ENCODE results near the gene KLHL13.
A peak's percentile ranks its signal among the peaks of the same experiment; 100 is the strongest.

KLHL13 gene

DNA sequence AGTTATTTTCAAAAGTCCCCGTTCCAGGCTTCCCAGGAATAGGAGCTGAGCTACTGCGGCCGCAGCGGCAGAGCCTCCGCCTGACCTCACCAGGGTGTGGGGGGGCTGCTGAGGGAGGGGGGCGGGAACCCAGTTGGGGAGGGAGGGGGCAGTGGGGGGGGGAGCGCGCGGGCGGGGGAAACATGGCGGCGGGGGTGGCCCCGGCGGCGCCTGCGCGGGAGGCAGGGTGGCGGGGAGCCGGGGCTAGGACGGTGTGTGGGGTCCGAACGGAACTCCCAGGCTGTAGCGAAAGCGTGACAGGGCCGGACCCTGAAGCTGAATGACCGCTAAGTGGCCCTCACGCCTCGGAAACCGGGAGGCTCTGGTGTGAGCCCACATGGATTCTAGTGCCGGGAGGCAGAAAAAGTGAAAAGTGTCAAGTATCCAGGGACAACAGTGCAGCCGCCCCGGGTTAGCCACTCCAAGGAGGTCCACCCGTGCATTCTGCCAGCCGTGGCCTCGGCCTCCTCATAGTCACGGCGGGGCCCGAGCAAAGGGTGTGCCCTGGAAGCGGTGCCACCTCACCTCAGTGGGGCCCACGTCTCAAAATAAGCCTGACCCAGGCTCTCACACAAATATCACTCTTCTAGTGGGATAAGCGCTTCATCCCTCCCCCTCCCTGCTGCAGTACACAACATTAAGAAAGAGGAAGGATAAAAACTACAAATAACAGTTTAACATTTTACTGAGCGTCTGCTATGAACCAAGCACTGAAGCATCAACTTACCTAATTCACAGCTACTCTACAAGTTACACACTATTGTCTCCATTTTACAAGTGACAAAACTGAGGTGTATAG is at the start of gene KLHL13:
KLHL13 (minus strand) TSS at position 98 of the 838 bp plus-strand sequence. CDS start 88,337 bp downstream, outside the sequence.
- DNase-seq = peak; percentile 26 to 65
- Histone ChIP-seq H3K27me3 (no peaks in the 10 kb centered on the region), H3K9me3 (no peaks in the 10 kb centered on the region), H3K4me3 (peak within 1 kb of the TSS; percentile 71 to 79), H3K4me1 (peaks cover 0 to 4% (median 0%) of the 10 kb centered on the region in 4 donors), H3K27ac (peak within 1 kb of the TSS; percentile 79 to 87), H3K36me3 (no peaks in the 10 kb centered on the region)
- intact Hi-C loops (cut with DNase I; ENCODE audit: low total_unique reads) = no loop called here
- no peak for TF ChIP-seq CTCF (IDR thresholded peaks at IDR 0.05)

- Histone ChIP-seq H3K9me3 (no peaks in the 10 kb centered on the region), H3K36me3 (no peaks in the 10 kb centered on the region), H3K27me3 (no peaks in the 10 kb centered on the region), H3K4me1 (no peaks in the 10 kb centered on the region), H3K27ac (no peak overlapping the region), H3K4me3 (no peak overlapping the region)
- no peak for DNase-seq
- intact Hi-C loops (cut with DNase I; ENCODE audit: low total_unique reads) = no loop called here
- no peak for TF ChIP-seq CTCF (IDR thresholded peaks at IDR 0.05)
Measured at GRCh38 chrX:118164138-118164537, 47.5 kb upstream of the KLHL13 start.

DNA sequence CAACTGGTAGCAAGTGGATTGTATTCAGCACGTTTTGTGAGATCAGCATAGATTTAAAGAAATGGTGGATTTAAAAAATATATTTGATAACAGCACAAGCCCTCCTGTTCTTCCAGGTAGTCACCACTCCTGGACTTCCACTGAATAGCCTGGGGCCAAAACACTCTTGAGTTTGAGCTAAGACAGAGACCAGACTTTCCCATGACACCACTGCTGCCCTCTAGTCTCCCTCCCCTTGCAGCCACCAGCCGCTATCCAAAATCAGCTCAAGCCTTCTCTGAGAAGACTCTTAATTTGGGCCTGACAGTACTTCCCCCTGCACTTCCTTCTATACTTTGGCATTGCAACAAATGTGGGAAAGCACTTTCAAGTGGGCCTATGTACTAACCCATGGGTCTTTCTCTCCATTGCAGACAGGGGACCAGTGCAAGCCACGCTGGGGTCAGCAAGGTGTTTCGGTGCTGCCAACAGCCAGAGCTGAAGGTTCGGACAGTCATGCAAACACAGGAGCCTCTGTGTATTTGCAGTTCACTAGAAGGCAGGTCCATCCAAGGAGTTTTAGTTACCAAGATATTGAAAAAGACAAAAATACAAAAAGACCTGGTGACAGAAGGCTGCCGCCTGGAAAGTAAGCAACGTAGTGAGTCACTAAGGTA is 40.5 kb upstream of the KLHL13 start:
- peaks cover 0 to 10% (median 0%) of the 10 kb centered on the region in 4 donors for H3K4me1 ChIP-seq
- TF ChIP-seq CTCF (IDR thresholded peaks at IDR 0.05) = no peak
- H3K27me3 ChIP-seq = no peaks in the 10 kb centered on the region
- intact Hi-C loops (cut with DNase I; ENCODE audit: low total_unique reads) = no loop called here
- H3K9me3 ChIP-seq = no peaks in the 10 kb centered on the region
- no peak overlapping the region for H3K27ac ChIP-seq
- DNase-seq = no peak
- H3K4me3 ChIP-seq = no peak overlapping the region
- H3K36me3 ChIP-seq = no peaks in the 10 kb centered on the region

- Histone ChIP-seq H3K9me3 (no peaks in the 10 kb centered on the region), H3K27me3 (no peaks in the 10 kb centered on the region), H3K27ac (no peak overlapping the region), H3K4me1 (peaks cover 0 to 10% (median 0%) of the 10 kb centered on the region in 4 donors), H3K36me3 (no peaks in the 10 kb centered on the region), H3K4me3 (no peak overlapping the region)
- intact Hi-C loops (cut with DNase I; ENCODE audit: low total_unique reads) = no loop called here
- no peak for DNase-seq
- no peak for TF ChIP-seq CTCF (IDR thresholded peaks at IDR 0.05)
Measured at GRCh38 chrX:118156254-118156952, 39.8 kb upstream of the KLHL13 start.

DNA sequence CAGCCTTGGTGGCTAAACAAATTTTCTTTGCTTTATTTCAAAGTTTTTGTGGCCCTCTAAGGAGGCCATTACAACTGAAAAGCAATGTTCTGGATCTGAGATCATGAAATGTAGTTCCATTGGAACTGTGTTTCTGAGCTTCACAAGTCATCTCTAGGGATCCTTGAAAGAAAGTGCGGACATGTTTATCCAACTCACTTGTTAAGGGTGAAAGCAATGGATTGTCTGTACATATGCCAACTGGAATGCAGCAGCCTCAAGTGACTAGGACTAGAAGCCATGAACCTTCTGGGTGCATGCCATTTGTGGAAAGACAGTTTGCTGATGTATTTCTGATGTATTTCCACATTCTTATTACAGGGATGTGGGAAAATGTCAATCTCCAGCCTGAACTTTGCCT is 36.7 kb upstream of the KLHL13 start:
- H3K9me3 ChIP-seq = no peaks in the 10 kb centered on the region
- intact Hi-C loops (cut with DNase I; ENCODE audit: low total_unique reads) = no loop called here
- DNase-seq = no peak
- H3K4me1 ChIP-seq = peaks cover 0 to 10% (median 0%) of the 10 kb centered on the region in 4 donors
- H3K27me3 ChIP-seq = no peaks in the 10 kb centered on the region
- no peaks in the 10 kb centered on the region for H3K36me3 ChIP-seq
- TF ChIP-seq CTCF (IDR thresholded peaks at IDR 0.05) = no peak
- H3K4me3 ChIP-seq = no peak overlapping the region
- H3K27ac ChIP-seq = no peak overlapping the region

Measured in tibial artery (tissue), 4 donors.